Camera-type eye (tissue), 1 donor: Measurements from ENCODE around the gene MMP10. TPM values are rescaled to one million over a fixed set of nuclear protein-coding genes. Genes with fewer than 3 reads are reported as not detected.

Source experiments
- total RNA-seq: library from RNA; depleted of rRNA; stranded (reverse); fragments of >200 nt; gene quantifications from one replicate; pipeline ENCODE4 v1.2.3, GENCODE V29; 2014

MMP10 gene
- 1.3 TPM for total RNA-seq

DNA sequence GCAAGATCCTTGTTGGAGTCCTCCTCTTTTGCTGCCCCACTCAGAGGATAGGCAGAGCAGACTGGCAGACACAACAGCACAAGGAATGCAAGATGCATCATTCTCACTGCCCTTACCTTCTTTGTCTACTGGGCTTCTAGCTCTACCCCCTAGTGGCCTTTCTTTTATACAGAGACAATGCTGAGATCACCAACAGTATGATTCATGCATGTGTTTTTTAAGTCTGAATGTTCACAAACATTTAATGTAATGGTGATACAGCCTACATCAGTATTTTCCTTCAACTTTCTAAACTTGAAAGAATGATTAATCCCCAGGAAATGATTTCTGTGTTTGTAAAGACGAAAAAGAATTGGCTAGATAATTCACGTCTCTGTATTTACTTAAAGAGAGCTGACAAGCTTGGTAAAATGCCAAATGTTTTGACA, at the start of gene MMP10:
Gene MMP10, minus strand, starts transcription at position 138 of the 428 bp plus-strand sequence. Its CDS starts 37 bp downstream, at position 101.

DNA sequence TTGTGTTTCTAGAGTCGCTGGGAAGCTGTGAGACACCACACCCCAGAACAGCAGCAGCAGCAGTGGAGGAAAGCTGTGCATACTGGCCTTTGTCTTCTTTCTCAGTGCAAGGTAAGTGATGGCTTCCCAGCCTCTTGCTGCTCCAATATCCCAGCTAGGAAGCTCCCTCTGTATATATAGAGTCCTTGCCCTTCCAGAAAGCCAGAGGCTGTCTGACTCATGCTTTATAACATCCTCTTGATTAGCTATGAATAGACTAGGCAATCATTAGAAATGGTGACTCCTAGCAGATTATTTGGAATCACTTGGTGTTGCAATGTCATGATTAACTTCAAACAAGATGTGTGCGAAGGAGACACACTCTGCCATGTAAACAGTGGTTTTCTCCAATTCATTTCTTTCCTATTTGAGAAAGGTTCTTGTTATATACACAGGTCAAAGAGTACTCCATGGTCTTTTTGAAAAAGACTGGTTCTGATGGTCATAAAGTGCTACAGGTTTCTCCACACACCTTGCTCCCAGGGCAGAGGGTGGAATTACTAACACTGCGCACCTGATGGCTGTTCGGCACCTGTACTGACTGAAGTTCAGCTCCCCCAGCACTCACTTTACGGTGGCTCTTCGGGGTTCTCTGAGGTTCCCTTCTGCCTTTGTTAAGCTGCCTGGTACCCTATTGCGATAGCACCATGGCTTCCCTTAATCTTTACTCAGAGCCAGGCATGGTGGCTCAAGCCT, 17.8 kb upstream of the MMP10 start, which contains the start of gene MMP1:
Gene MMP1, minus strand, starts transcription at position 149 of the 735 bp plus-strand sequence. Its CDS starts 68 bp downstream, at position 81.

DNA sequence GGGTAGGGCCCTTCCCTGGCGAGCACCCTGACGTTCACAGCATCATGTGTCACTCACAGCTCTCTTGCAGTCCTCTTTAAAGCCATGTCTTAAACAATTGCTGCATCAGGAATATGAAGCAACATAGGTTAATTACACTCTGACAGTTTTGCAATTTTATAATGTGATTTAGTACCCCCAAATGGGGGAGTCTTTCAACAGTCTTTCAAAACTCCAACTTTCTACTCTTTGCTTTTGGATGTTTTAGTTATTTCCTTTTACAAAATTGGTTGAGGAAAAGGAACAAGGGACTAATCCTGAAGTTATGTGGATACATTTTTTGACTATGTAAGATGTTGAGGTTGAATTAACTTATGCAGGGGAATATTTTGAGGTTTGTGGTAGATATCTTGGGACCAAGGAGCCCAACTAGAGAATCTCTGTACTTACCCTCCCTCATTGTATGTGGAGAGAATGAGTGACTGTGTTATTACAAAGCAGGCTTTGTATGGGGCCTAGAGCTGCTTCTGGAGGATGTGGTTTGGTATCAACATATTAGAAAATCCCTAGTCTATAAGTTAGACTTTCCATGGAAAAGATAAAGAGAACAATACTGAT, 55.4 kb downstream of the MMP10 start, which contains the start of gene MMP8:
Gene MMP8, minus strand, starts transcription at position 51 of the 597 bp plus-strand sequence. CDS start 99 bp downstream, outside the sequence.

Other genes starting within 250 kb of the MMP10 start
- 9.1 TPM for gene MMP7, start 249.9 kb downstream of the MMP10 start, total RNA-seq
- gene MMP20, start 155.3 kb downstream of the MMP10 start, total RNA-seq: 0.16 TPM
- 1.2 TPM for gene MMP27, start 74.9 kb downstream of the MMP10 start, total RNA-seq
- not detected for gene MMP8, start 55.7 kb downstream of the MMP10 start, total RNA-seq
- gene MMP1, start 17.5 kb upstream of the MMP10 start, total RNA-seq: not detected
- gene MMP3, start 63.0 kb upstream of the MMP10 start, total RNA-seq: not detected
- not detected for gene MMP12, start 94.4 kb upstream of the MMP10 start, total RNA-seq
- gene MMP13, start 175.1 kb upstream of the MMP10 start, total RNA-seq: not detected